ENCODE data around the gene C1QB.

The C1QB gene

GRCh38 chr1:22629886-22630285 is 23.1 kb upstream of the C1QB start:
- no peak overlapping the region for H3K4me3 ChIP-seq (ENCODE audit: low read depth, low read length)
- DNase-seq (ENCODE audit: low read depth) = no peak

- H3K4me3 ChIP-seq (ENCODE audit: low read depth, low read length) = no peak overlapping the region
- no peak for DNase-seq (ENCODE audit: low read depth)
Measured at GRCh38 chr1:22633697-22634463, 19.2 kb upstream of the C1QB start.

DNA sequence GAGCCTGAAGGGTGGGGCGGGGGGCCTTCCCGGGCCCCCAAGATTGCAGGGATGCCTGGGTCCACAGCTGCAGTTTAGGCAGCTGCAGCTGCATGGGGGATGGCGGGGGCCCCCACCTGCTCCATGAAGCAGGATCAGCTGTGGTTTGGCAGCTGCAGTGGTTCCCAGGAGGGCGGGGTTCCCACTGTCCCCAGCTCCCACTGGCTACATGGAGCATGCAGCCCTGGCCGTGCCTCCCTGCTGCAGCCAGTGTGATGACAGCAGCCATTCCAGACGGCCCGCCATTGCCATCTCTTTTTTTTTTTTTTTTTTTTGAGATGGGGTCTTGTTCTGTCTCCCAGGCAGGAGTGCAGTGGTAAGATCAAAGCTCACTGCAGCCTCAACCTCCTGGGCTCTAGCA is 17.6 kb upstream of the C1QB start:
- peak; percentile 4 for DNase-seq (ENCODE audit: low read depth)
- no peak overlapping the region for H3K4me3 ChIP-seq (ENCODE audit: low read depth, low read length)

DNA sequence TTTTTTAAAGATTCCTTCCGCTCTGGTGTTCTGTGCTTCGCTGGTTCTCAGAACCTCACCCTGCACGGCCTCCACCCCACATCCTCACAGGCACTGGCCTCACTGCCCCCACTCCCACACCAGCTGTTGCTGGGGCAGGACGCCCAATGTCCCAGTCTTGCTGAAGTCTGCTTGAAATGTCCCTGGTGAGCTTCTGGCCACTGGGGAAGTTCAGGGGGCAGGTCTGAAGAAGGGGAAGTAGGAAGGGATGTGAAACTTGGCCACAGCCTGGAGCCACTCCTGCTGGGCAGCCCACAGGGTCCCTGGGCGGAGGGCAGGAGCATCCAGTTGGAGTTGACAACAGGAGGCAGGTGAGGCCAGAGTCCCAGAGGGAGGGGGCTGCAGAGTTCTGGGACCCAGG is 16.7 kb upstream of the C1QB start, which contains the start of gene C1QA:
C1QA (plus strand) TSS at position 276 of the 400 bp plus-strand sequence. CDS start 989 bp downstream, outside the sequence.
- DNase-seq (ENCODE audit: low read depth) = no peak
- no peak within 1 kb of the TSS for H3K4me3 ChIP-seq (ENCODE audit: low read depth, low read length)

- H3K4me3 ChIP-seq (ENCODE audit: low read depth, low read length) = no peak overlapping the region
- DNase-seq (ENCODE audit: low read depth) = no peak
Measured at GRCh38 chr1:22636927-22637326, 16.1 kb upstream of the C1QB start.

GRCh38 chr1:22637907-22638445 is 15.1 kb upstream of the C1QB start:
- DNase-seq (ENCODE audit: low read depth) = no peak
- H3K4me3 ChIP-seq (ENCODE audit: low read depth, low read length) = no peak overlapping the region

DNA sequence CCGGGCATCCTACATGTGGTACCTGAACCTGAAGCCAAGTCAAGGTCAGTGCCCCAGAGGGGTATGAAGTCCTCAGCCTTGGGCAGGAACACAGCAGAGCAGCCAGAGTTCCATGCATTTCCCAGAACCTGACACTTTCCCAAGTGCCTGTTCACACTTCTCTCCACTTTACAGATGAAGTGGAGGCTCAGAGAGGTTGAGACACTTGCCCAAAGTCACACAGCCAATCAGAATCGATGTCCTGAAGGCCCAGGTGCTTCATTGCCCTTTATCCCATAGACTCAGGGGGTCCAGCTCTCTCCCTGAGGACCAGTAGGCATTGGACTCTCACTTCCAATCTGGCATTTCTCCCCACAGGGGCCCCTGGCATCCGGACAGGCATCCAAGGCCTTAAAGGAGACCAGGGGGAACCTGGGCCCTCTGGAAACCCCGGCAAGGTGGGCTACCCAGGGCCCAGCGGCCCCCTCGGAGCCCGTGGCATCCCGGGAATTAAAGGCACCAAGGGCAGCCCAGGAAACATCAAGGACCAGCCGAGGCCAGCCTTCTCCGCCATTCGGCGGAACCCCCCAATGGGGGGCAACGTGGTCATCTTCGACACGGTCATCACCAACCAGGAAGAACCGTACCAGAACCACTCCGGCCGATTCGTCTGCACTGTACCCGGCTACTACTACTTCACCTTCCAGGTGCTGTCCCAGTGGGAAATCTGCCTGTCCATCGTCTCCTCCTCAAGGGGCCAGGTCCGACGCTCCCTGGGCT is 14.4 kb upstream of the C1QB start:
- H3K4me3 ChIP-seq (ENCODE audit: low read depth, low read length) = no peak overlapping the region
- DNase-seq (ENCODE audit: low read depth) = no peak

- DNase-seq (ENCODE audit: low read depth) = peak; percentile 5
Measured at GRCh38 chr1:22639286-22639685, 13.8 kb upstream of the C1QB start.

DNA sequence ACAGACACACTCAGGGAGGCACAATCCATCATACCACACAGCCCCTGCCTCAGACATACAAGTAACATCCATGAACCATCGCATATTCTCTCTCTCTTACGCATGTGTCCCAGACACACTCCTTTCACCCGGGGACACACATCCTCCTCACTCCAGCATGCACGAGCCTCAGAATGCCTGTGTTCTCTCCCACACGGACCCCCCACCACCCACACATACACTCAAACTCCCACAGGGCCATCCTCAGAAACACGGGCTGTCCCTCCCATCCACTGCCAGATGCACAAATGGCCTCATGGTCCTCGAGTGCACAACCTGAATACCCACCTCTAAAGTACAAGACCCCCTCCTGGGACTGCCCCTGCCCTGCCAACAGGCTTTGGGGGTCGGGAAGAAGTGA is 11.8 kb upstream of the C1QB start:
- DNase-seq (ENCODE audit: low read depth) = no peak
- H3K4me3 ChIP-seq (ENCODE audit: low read depth, low read length) = no peak overlapping the region

More at GRCh38 chr1:22639286-22639685, 13.8 kb upstream of the C1QB start:
- no peak overlapping the region for H3K4me3 ChIP-seq (ENCODE audit: low read depth, low read length)

DNA sequence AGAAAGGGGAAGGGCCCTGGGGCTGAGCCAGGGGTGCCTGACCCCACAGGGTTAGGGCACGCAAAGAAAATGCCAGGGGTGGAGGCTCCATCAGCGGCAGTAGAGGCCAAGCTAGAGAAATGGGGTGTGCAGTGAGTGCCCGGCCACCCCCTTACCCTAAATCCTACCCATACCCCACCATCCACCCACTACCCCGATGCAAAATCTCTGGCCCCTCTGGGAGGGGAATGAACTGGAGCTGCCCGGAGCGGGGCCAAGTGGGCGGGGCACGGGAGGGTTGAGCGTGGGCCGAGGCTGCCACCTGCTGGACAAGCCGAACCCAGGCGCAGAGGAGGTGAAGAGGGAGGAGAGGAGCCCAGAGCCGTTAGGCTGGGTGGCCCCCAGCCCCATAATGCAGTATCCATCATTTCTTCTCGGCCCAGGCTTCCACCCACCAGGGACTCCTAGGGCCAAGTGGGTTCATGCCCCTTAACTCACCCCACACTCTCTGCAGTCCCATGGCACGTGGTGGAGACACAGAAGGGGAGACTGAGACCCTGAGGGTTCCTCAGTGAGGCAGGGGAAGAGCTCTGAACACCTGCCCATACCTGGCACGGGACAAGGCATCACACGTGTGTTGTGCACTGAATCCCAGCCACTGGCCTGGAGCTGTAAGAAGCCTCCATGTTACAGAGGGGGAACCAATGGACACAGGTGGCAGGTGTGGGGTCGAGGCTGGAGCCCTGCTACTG is 11.0 kb upstream of the C1QB start:
- DNase-seq (ENCODE audit: low read depth) = no peak
- no peak overlapping the region for H3K4me3 ChIP-seq (ENCODE audit: low read depth, low read length)

DNA sequence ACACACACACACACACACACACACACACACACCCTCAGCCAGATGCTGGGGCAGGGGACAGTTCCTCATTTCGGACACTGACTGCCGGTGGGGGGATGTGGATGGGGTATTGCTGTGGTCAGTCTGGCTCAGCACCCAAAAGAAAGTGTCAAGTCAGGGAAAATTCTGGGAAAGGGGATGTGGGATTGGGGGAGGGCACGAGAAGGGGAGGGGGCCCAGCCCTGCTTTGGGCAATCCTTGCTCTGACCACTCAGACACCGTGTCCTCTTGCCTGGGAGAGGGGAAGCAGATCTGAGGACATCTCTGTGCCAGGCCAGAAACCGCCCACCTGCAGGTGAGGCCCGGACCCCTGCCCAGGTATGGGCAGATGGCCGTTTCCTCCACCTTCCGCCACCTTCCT is 9.7 kb upstream of the C1QB start, which contains the start of gene C1QC:
C1QC (plus strand) TSS at position 253 of the 400 bp plus-strand sequence. CDS start 391 bp downstream, outside the sequence.
- no peak within 1 kb of the TSS for H3K4me3 ChIP-seq (ENCODE audit: low read depth, low read length)
- no peak for DNase-seq (ENCODE audit: low read depth)

- H3K4me3 ChIP-seq (ENCODE audit: low read depth, low read length) = no peak overlapping the region
- no peak for DNase-seq (ENCODE audit: low read depth)
Measured at GRCh38 chr1:22643928-22644327, 9.1 kb upstream of the C1QB start.

DNA sequence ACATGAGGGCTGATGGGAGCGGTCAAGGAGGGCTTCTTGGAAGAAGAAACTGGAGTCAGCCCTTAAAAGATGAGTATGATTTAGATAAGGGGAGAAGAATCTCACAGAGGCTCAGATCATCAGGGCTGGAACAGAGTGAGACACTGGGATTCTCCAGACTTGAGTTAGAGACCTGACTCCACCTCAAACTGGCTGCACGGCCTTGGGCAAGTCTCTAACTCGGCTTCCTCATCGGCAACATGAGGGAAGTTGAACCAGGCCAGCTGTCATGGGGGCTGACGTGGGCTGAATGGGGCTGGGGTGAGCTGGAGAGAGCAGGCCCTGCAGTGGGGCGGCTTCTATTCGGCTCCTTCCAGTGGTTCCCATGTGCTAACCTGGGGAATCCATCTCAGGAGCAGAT is 7.1 kb upstream of the C1QB start:
- no peak for DNase-seq (ENCODE audit: low read depth)
- H3K4me3 ChIP-seq (ENCODE audit: low read depth, low read length) = no peak overlapping the region

GRCh38 chr1:22646384-22646783 is 6.7 kb upstream of the C1QB start:
- H3K4me3 ChIP-seq (ENCODE audit: low read depth, low read length) = no peak overlapping the region
- DNase-seq (ENCODE audit: low read depth) = no peak

GRCh38 chr1:22650089-22650693 is 2.8 kb upstream of the C1QB start:
- DNase-seq (ENCODE audit: low read depth) = no peak
- H3K4me3 ChIP-seq (ENCODE audit: low read depth, low read length) = no peak overlapping the region

GRCh38 chr1:22651941-22652856 is 837 bp upstream of the C1QB start:
- no peak for DNase-seq (ENCODE audit: low read depth)
- H3K4me3 ChIP-seq (ENCODE audit: low read depth, low read length) = no peak overlapping the region

DNA sequence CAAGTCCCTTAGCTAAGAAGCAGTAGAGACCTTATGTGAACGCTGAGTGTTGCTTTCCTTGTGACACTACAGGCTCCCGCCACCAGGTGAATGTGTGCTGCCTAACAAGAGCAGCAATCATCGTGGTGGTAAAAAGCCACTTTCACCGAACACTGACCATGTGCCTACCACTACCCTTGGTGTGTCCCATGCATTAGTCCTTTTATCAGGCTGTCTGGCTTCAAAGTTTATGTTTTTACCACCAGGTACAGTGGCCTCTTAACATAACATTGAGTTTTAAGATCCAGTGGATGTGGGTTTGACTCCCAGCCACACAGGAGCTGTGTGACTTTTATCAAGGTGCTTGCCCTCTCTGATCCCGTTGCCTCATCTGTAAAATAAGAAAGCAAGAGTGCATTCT is 1.7 kb downstream of the C1QB start:
- DNase-seq (ENCODE audit: low read depth) = no peak
- H3K4me3 ChIP-seq (ENCODE audit: low read depth, low read length) = no peak overlapping the region

- no peak for DNase-seq (ENCODE audit: low read depth)
- no peak overlapping the region for H3K4me3 ChIP-seq (ENCODE audit: low read depth, low read length)
Measured at GRCh38 chr1:22658385-22659163, 5.5 kb downstream of the C1QB start.
